Myometrial cell (primary cell): ENCODE measurements around the gene CD9. TPM values are rescaled to one million over a fixed set of nuclear protein-coding genes. Genes with fewer than 3 reads are reported as not detected.

Experiments
- total RNA-seq: library from RNA; depleted of rRNA; stranded (reverse); fragments of >200 nt; gene quantifications from 2 replicates; pipeline ENCODE4 v1.2.3, GENCODE V29; 2015

Gene CD9, protein sequence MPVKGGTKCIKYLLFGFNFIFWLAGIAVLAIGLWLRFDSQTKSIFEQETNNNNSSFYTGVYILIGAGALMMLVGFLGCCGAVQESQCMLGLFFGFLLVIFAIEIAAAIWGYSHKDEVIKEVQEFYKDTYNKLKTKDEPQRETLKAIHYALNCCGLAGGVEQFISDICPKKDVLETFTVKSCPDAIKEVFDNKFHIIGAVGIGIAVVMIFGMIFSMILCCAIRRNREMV
- total RNA-seq, result 130 and 141 TPM in 2 replicates

DNA sequence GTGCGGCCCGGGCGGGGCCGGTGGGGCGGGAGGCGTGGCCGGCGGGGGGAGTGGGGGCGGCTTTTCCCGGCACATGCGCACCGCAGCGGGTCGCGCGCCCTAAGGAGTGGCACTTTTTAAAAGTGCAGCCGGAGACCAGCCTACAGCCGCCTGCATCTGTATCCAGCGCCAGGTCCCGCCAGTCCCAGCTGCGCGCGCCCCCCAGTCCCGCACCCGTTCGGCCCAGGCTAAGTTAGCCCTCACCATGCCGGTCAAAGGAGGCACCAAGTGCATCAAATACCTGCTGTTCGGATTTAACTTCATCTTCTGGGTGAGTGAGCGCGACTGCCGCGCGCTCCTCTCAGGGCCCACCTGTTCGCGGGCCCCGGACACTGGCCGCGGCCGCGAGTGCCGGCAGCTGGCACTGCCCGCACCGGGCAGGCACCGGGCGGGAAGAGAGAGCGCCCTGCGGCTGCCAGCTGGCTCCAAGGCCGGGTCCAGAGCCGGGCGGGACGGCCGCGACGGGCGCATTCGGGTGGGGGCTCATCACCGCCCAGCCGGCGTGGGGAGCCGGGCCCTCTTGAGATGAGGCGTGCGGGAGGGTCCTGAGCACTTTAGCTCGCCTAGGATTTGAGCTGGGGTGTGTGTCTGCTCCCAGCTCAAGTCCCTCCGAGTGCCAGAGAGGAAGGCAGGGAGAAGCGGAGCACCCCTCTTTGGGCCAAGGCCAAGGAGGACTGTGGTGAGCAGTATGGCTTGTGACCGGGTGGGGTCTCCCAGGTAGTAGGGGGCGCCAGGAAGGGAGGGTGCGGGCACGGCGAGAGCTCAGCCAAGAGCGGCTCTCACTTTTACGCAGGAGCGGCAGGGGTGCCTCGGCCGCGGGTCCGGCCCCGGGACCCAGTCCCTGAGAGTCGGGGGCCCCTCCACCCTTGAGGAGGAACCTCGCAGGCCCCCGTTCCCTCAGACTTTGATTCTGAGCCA lies at the start of gene CD9:
TSS of gene CD9 (plus strand) at position 145 of the 957 bp plus-strand sequence. CDS start at position 245, 100 bp downstream.

Other genes with a start within 250 kb of the CD9 start
- 0.29 and 0.35 TPM in 2 replicates for gene VWF, start 75.7 kb upstream of the CD9 start, total RNA-seq
- gene PLEKHG6, start 110.3 kb downstream of the CD9 start, total RNA-seq, result not detected in 2 replicates
- gene TNFRSF1A, start 141.7 kb downstream of the CD9 start, total RNA-seq, result 460 and 580 TPM in 2 replicates
- under 0.01 and 0.29 TPM in 2 replicates for gene SCNN1A, start 175.2 kb downstream of the CD9 start, total RNA-seq
- 186 and 189 TPM in 2 replicates for gene LTBR, start 183.8 kb downstream of the CD9 start, total RNA-seq
- gene CD27, start 244.6 kb downstream of the CD9 start, total RNA-seq, result not detected in 2 replicates